ENCODE data around the gene SCN3A. TPM values are rescaled to one million over a fixed set of nuclear protein-coding genes. Genes with fewer than 3 reads are reported as not detected.

Gene SCN3A
- total RNA-seq, 1 donor from 2014 or later: not detected

DNA sequence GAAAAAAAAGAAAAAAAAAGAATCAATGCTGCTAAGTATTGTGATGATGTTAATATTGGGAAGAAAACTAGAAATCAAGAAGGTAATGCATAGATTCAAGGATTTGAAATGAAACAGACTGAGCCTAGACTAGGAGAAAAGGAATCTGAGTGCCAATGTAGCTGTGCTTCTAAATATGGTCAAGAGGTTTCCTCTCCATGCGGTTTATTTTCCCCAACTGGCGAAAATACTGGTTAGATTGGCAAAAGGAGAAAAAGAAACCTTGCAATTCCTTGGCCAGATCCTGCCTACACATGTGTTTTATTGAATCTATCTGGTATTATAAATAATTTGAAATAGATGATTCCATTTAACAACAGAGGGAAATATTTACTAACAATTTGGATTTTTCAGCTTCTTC lies 5.7 kb downstream of the SCN3A start:
- TF ChIP-seq, protein P1, sequence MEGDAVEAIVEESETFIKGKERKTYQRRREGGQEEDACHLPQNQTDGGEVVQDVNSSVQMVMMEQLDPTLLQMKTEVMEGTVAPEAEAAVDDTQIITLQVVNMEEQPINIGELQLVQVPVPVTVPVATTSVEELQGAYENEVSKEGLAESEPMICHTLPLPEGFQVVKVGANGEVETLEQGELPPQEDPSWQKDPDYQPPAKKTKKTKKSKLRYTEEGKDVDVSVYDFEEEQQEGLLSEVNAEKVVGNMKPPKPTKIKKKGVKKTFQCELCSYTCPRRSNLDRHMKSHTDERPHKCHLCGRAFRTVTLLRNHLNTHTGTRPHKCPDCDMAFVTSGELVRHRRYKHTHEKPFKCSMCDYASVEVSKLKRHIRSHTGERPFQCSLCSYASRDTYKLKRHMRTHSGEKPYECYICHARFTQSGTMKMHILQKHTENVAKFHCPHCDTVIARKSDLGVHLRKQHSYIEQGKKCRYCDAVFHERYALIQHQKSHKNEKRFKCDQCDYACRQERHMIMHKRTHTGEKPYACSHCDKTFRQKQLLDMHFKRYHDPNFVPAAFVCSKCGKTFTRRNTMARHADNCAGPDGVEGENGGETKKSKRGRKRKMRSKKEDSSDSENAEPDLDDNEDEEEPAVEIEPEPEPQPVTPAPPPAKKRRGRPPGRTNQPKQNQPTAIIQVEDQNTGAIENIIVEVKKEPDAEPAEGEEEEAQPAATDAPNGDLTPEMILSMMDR (IDR thresholded peaks at IDR 0.05; ENCODE audit: insufficient read depth, low read length, severe bottlenecking): no peak
- Histone ChIP-seq H3K4me3 (ENCODE audit: low read depth, low read length) (no peak overlapping the region), H3K36me3 (ENCODE audit: control insufficient read depth, insufficient read depth, low read length) (no peaks in the 10 kb centered on the region), H3K27me3 (ENCODE audit: control insufficient read depth, insufficient read depth, low read length) (no peaks in the 10 kb centered on the region)
- DNase-seq (ENCODE audit: low read depth) (no peak), FAIRE-seq (no peak)

DNA sequence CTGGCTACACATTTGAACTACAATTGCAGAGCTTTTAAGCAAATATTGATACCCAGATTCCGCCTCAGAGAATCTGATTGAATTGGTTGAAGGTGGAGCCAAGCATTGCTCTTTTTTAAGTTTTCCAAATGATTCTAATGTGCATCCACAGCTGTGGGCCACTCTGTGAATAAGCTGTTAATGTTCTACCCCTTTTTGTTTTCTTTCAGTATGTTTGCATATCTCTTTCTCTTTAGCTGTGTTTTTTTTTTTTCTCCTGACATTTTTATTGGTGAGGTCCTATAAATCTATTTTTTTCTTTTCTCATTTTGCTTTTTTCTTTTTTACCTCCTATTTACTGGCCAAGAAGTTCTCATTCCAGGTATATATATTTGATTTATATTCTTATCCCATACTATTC lies 6.5 kb downstream of the SCN3A start:
- Histone ChIP-seq H3K27me3 (ENCODE audit: control insufficient read depth, insufficient read depth, low read length) (no peaks in the 10 kb centered on the region), H3K4me3 (ENCODE audit: low read depth, low read length) (no peak overlapping the region), H3K36me3 (ENCODE audit: control insufficient read depth, insufficient read depth, low read length) (no peaks in the 10 kb centered on the region)
- TF ChIP-seq, protein P1 (IDR thresholded peaks at IDR 0.05; ENCODE audit: insufficient read depth, low read length, severe bottlenecking): no peak
- FAIRE-seq (no peak), DNase-seq (ENCODE audit: low read depth) (no peak)

DNA sequence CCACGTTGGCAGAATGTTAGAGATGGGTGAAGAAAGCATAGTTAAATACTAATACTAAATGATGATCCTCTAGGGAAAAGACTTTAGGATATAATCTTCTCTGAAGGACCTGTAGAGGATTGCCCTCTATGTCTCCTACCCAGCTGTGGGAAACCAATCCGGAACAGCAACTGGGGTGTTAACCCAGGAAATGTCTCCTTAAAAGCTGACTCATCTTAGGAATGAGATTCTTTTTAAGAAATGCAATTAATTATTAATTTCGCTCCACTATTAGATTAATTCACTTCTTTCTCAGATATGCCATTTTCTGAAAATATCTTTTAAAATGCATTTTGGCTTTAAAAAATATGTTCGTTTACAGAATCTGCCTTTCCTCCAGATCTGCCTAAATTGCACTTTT lies 7.4 kb downstream of the SCN3A start:
- Histone ChIP-seq H3K4me3 (ENCODE audit: low read depth, low read length) (no peak overlapping the region), H3K36me3 (ENCODE audit: control insufficient read depth, insufficient read depth, low read length) (no peaks in the 10 kb centered on the region), H3K27me3 (ENCODE audit: control insufficient read depth, insufficient read depth, low read length) (no peaks in the 10 kb centered on the region)
- FAIRE-seq: no peak
- TF ChIP-seq, protein P1 (IDR thresholded peaks at IDR 0.05; ENCODE audit: insufficient read depth, low read length, severe bottlenecking): no peak
- no peak for DNase-seq (ENCODE audit: low read depth)

DNA sequence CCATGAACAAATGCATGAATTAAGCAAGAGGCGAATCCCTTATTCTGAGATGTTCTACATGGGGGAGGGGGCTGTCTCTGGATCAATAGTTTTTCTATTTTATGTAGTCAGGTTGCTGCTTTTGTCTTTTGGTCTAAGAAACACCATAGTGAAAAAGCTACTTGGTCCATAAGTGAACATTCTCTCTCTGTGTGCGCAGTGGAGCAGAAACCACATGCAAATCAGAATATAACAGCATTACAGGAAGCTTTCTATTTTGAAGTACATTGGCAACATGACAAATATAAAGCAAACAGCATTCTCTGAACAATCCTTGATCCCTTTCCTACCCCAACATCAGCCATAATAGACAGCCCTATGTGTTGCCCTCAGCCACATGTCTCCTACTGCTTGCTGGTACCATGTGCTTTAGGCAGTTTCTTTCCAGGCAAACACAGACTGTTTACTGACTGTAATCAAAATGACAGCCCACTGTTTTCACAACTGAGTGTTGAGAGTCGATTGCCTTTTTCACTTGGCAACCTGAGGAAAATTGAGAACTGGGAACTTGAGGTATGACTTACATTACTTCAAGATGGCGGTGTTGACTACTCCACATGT lies 10.6 kb downstream of the SCN3A start:
- no peaks in the 10 kb centered on the region for H3K36me3 ChIP-seq (ENCODE audit: control insufficient read depth, insufficient read depth, low read length)
- H3K4me3 ChIP-seq (ENCODE audit: low read depth, low read length): no peak overlapping the region
- no peak for DNase-seq (ENCODE audit: low read depth)
- H3K27me3 ChIP-seq (ENCODE audit: control insufficient read depth, insufficient read depth, low read length): no peaks in the 10 kb centered on the region
- TF ChIP-seq, protein P1 (IDR thresholded peaks at IDR 0.05; ENCODE audit: insufficient read depth, low read length, severe bottlenecking): no peak
- FAIRE-seq: no peak

DNA sequence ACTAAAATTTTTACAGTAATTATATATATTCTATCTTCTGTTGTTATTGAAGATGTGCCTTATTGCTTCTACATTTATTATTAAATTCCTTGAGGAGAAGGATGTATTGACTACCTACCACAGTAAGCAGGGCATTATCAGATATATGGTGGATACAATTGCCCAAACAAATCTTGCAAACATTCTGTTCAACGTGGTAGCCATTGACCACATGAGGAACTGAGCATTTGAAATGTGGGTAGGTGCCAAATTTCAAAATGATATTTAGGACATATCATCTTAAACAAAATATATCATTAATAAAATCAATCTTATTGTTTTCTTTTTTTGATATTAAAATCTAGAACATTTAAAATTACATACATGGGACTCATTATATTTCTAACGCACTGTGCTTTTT lies 11.1 kb downstream of the SCN3A start:
- FAIRE-seq (no peak), DNase-seq (ENCODE audit: low read depth) (no peak)
- H3K27me3 ChIP-seq (ENCODE audit: control insufficient read depth, insufficient read depth, low read length): no peaks in the 10 kb centered on the region
- TF ChIP-seq, protein P1 (IDR thresholded peaks at IDR 0.05; ENCODE audit: insufficient read depth, low read length, severe bottlenecking): no peak
- H3K4me3 ChIP-seq (ENCODE audit: low read depth, low read length): no peak overlapping the region
- no peaks in the 10 kb centered on the region for H3K36me3 ChIP-seq (ENCODE audit: control insufficient read depth, insufficient read depth, low read length)

DNA sequence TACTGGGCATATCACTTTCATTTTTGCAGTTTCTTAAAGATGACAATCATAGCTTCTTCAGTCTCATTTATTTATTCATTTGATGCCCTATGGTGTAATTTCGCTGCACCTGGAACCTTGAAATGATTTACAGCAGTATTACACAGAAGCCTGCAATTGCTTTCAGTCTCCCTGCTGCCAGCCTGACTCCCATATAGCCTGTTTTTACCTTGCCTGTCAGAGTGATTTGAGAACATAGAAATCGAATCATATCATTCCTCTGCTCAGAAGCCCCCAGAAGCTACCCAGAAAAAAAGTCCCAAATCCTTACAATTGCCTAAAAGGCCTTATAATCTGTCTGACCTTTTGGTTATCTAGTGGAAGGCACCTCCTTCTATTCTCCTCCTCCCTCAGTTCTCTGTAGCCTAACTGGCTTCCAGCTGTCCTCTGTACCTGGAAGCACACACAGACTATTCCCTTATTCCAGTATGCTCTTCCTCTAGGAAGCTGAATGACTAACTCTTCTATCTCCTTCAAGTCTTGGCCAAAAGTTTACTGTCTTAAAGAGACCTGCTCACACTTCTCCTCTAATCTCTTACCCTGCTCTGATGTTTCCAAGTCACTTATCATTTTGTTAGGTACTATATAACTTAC lies 12.6 kb downstream of the SCN3A start:
- TF ChIP-seq, protein P1 (IDR thresholded peaks at IDR 0.05; ENCODE audit: insufficient read depth, low read length, severe bottlenecking): no peak
- FAIRE-seq: no peak
- H3K27me3 ChIP-seq (ENCODE audit: control insufficient read depth, insufficient read depth, low read length): peaks cover 2% of the 10 kb centered on the region
- no peaks in the 10 kb centered on the region for H3K36me3 ChIP-seq (ENCODE audit: control insufficient read depth, insufficient read depth, low read length)
- no peak overlapping the region for H3K4me3 ChIP-seq (ENCODE audit: low read depth, low read length)
- DNase-seq (ENCODE audit: low read depth): no peak

All from bronchial epithelial cell (primary cell).